NCI-H2081 treated with DMSO at 0.1 percent for 48 hours (cell line): ENCODE measurements around the gene BABAM2.
"Not testable (repeated sequence)": the region's sequence is repeated elsewhere in the genome, so short reads cannot be mapped to it uniquely, and the experiment has no call there.

Experiments
- DNase-seq: peaks from one replicate; lab custom pipeline; 2025; lab: John Stamatoyannopoulos, UW

The BABAM2 gene

GRCh38 chr2:28316546-28317335 lies 426.2 kb downstream of the BABAM2 start:
- DNase-seq: no peak

GRCh38 chr2:28317390-28317789 lies 426.9 kb downstream of the BABAM2 start:
- no peak for DNase-seq

GRCh38 chr2:28318023-28318422 lies 427.5 kb downstream of the BABAM2 start:
- no peak for DNase-seq

DNA sequence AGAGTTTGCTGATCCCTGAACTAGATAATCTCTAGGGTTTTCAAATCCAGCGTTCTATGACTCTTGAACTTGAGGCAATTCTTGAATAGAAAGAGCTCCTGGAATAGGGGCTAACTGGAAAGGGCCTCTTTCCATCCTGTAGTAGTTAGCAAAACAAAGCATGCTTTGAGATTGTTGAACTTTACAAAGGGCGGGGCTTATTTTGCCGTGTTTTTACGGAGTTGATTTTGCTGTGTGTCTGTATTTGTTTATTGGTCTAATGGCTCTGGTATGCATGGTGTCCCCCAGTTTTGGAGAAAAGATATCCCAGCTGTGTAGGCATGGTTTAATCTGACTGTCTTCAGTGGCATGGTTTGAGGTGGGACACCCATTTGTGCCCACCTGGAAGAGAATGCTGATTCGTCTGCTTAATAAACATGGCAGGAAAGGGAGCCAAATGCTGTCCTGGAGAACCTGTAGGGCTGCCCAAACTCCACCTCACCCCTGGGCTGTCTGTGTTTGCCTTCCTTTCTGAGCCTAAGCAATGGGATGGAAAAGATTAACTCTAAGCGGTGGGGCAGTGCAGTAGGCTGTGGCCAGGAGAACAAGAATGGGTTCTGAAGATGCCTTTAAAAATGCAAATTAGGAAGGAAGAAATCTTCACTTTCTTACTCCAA lies 428.1 kb downstream of the BABAM2 start:
- no peak for DNase-seq

- DNase-seq: no peak
Observed at GRCh38 chr2:28319118-28320008, 428.8 kb downstream of the BABAM2 start.

DNA sequence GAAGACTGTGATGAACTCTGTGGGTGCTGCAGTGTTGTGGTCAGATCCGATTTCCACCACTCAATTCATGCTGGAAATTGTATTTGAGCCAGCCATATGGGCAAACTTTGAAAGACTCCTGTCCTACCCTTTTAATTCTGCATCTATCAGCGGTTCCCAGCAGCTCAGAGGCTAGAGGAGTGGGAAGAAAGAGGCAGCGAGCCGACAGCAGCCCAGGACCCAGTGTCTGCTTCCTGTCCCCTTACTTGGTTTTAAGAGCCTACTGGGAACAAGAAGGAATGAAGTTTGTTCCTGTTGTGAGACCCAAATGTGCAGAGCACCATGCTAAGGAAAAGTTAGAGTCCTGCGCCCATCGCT lies 429.5 kb downstream of the BABAM2 start:
- DNase-seq: no peak

DNA sequence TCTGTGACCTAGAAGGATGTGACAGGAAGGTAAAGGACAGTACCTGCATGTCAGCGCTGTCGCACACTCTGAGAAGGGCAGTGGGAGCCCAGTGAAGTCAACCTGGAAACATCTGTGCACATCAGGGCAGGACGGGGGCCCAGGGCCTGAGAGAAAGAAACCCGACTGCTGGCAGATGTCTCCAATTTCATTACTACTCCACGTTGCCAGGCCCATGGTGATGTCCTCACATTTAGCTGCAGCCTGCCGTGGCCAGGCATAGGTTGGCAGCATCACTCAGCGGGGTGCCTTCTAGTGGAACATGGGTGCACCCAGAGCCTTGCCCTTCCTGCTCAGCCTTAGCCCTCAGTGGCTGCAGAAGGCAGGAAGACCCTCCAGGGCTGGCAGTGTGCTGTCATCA lies 429.8 kb downstream of the BABAM2 start:
- DNase-seq: no peak

DNA sequence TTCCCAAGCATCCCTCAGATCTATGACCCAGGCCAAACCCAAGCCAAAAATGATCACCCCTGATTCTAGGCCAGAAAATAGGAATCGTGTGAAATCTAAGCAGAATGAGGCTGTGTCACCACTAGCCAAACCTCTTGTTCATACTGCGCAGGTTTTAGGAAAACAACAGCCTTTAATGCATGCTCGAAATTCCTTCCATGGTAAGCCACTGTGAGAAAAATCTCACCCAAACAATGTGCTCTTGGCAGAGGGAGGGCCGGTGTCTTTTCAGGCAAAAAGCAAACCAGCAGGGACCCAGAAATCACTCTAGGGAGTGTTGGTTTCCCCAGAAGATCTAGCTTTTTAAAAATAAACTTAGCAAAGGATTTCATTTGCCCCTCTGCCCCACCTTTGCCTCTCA lies 430.9 kb downstream of the BABAM2 start:
- no peak for DNase-seq

DNA sequence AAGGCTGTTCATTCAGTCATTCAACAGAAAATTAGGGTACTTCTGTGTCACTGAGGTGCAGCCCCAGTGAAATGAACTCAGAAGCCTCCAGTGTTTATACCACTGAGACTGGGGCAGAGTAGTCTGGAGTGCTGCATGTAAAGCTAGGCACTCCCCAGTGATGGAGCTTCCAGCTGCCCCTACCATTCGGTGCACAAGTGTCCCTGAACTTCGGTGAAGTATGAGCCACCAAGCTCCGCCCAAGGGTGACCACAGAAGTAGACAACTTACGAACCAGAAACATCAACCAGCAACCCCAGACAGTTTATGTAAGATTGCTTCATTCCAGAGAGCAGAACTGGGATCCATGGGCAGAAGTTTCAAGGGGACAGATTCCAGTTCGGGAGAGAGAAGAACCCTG lies 431.5 kb downstream of the BABAM2 start:
- no peak for DNase-seq

- DNase-seq: no peak
Observed at GRCh38 chr2:28322456-28322855, 431.9 kb downstream of the BABAM2 start.

GRCh38 chr2:28322981-28323396 lies 432.5 kb downstream of the BABAM2 start:
- no peak for DNase-seq

GRCh38 chr2:28325173-28325566 lies 434.6 kb downstream of the BABAM2 start:
- no peak for DNase-seq

GRCh38 chr2:28325567-28326468 lies 435.3 kb downstream of the BABAM2 start:
- no peak for DNase-seq

- no peak for DNase-seq
Observed at GRCh38 chr2:28326469-28326805, 435.9 kb downstream of the BABAM2 start.

DNA sequence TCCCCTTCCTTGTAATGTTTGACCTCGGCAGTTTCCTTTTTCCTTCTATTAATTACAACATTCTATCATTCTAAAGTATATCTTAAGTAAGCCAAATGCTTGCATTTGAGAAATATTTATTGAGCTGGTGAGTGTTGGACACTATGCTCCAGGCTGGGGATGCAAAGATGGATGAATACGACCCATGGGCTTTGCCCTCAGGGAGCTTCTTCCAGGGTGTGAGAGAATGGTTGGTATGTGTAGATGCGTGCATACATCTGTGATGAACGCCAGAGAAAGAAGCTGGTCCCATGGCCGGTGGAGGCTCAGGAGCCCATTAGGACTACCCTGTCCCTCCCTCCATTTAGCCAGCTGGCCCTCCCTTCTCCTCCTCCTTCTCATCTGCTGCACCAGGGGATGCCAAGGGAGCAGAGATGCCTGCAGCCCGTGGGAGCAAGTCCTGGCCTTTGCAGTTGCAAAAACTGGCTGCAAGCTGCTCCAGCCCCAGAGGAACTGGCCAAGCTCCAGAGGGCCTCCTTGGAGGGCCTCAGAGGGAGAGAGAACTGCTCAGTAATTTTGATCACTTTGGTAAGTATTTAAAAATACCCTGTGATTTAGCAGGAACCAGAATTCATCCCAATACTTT lies 436.5 kb downstream of the BABAM2 start:
- no peak for DNase-seq

DNA sequence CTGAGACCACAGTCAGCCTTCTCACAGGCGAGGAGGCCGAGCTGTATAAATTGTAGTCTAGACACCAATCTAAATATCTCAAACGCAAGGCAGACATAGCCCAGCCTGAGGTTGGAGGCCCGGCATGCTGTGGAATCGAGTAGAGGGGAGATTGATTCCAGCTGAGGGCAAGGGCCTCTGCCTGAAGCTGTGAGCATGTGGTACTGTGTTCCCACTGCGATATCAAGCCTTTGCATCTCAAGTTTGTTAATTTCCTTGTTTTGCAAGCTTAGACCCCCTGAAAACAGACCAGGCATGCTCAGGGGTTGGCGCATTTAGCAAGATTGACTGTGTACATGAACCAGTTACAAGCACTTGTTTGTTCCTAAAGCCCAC lies 437.0 kb downstream of the BABAM2 start:
- DNase-seq: no peak

DNA sequence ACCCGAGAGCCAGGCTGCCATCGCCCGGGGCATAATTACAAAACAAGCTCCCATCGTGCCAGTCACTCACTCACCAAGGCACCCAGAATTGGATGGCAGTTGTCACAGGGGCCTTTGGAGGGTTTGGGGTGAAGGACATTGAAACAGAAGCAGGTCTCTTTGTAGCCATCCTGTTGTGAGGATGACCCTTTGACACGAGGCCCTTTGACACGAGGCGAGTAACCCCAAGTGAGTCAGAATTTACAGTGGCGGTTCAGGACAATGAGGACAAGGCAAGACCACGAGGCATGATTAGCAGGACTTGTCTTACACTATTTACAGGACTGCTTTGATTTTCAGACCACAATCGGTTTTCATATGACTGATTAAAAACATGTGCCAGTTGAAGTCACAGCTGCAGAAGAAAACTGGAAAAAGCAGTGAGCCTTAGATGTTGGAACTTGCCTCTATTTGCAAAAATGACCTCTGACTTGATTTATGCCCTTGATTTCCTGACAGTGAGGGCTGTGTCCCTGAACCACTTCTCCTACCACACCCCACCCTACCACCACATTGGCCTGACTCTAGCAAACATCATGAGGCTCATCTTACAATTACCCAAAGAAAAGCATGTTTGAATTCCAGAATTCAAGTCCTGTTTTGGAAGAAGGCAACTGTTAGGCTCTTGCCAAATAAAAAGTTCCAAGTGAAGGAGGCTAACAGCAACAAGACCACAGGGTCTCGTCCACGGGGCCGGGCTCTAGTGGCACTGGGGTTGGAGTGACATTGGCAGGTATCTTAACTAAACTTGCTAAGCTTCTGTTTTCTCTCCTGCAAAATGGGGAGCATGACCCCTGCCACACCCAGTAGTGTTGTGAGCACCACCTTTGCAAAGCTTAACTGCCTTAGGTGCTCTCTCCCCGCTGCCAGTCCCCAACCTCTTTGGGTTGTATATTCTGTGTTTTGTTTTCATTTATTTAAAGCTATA lies 437.7 kb downstream of the BABAM2 start:
- no peak for DNase-seq

DNA sequence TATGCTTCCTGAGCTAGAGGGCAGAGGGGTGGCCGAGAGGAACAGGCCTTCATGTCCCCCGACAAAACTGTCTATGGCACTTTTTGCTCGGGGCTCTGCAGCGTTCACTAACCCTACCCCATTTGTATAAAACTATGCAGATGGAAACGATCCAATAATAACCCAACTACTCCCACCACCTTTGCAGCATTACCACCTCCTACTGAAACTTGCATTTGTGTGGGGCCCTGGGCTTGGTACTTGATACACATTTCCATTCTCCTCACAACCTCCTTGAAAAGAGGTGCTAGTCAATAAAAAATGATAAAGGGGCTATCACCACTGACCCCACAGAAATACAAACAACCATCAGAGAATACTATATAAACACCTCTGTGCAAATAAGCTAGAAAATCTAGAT lies 438.7 kb downstream of the BABAM2 start:
- no peak for DNase-seq

GRCh38 chr2:28330722-28331121 lies 440.2 kb downstream of the BABAM2 start:
- DNase-seq: not testable (repeated sequence)

GRCh38 chr2:28331797-28332196 lies 441.3 kb downstream of the BABAM2 start:
- not testable (repeated sequence) for DNase-seq
